Activated CD4-positive, alpha-beta T cell treated with anti-CD3 and anti-CD28 coated beads, Interleukin-2, amount 10 ng/mL, durations not matched to agents 7 days and 5 days (primary cell): ENCODE data around the gene RAD51C. TPM values are rescaled to one million over a fixed set of nuclear protein-coding genes. Genes with fewer than 3 reads are reported as not detected.
A peak's percentile ranks its signal among the peaks of the same experiment; 100 is the strongest.
"Not testable (repeated sequence)": the region's sequence is repeated elsewhere in the genome, so short reads cannot be mapped to it uniquely, and the experiment has no call there.

Experiments used
- CTCF ChIA-PET: fragments of 350-600 bp; sonication (Branson Sonifier 250); formaldehyde crosslinking; loops from one replicate; lab custom pipeline; 2021; ENCODE audit warnings: antibody characterized with exemption; lab: Charles Lee
- POLR2A ChIA-PET: fragments of 350-600 bp; sonication (Branson Sonifier 250); formaldehyde crosslinking; loops from one replicate; lab custom pipeline; 2021; ENCODE audit warnings: antibody characterized with exemption; lab: Charles Lee
- DNase-seq: peaks from one replicate; pipeline ENCODE4 v3.0.0-alpha.2; 2020
- H3K27ac Mint-ChIP-seq: one replicate; pipeline ENCODE4 v1.8.0; 2021; ENCODE audit warnings: mild to moderate bottlenecking, moderate library complexity, mixed read lengths
- H3K27me3 Mint-ChIP-seq: one replicate; pipeline ENCODE4 v1.8.0; 2021; ENCODE audit warnings: mixed read lengths
- H3K36me3 Mint-ChIP-seq: one replicate; pipeline ENCODE4 v1.8.0; 2021; ENCODE audit warnings: low read depth, mixed read lengths
- H3K4me1 Mint-ChIP-seq: one replicate; pipeline ENCODE4 v1.8.0; 2021; ENCODE audit warnings: mixed read lengths
- H3K4me3 Mint-ChIP-seq: one replicate; pipeline ENCODE4 v1.8.0; 2021; ENCODE audit warnings: mild to moderate bottlenecking, moderate library complexity, mixed read lengths
- H3K9me3 Mint-ChIP-seq: one replicate; pipeline ENCODE4 v1.8.0; 2021; ENCODE audit warnings: mixed read lengths
- total RNA-seq, 2 experiments: library from RNA; stranded (reverse); gene quantifications; one replicate each; pipeline ENCODE4 v1.2.3, GENCODE V29; 2021

Gene RAD51C
- total RNA-seq, 2 experiments from 2014 or later: 62.7 to 65.8 TPM

- CTCF ChIA-PET: interaction anchor here (0.6 kb wide), 1 partner anchor 9 kb away, joined by 3 read pairs; no protein-coding TSS in a partner anchor
- Mint-ChIP-seq H3K4me3 (no peak overlapping the region), H3K9me3 (no peaks in the 10 kb centered on the region), H3K27me3 (no peaks in the 10 kb centered on the region), H3K36me3 (peaks cover 15% of the 10 kb centered on the region), H3K27ac (no peak overlapping the region), H3K4me1 (peaks cover 18% of the 10 kb centered on the region)
- no peak for DNase-seq
- POLR2A ChIA-PET: no interaction called here
These were observed 3.9 kb upstream of the RAD51C start for GRCh38 chr17:58688521-58688920.

DNA sequence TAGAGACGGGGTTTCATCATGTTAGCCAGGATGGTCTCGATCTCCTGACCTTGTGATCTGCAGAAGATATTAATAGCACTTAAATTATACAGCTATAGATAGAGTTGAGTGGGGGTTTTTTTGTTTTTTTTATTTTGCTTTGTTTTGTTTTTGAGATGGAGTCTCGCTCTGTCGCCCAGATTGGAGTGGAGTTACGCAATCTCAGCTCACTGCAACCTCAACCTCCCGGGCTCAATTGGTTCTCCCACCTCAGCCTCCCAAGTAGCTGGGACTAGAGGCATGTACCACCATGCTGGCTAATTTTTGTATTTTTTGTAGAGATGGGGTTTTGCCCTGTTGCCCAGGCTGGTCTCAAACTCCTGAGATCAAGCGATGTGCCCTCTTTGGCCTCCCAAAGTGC lies 2.4 kb upstream of the RAD51C start:
- H3K27me3 Mint-ChIP-seq, H3K9me3 Mint-ChIP-seq, H3K4me3 Mint-ChIP-seq, DNase-seq, H3K27ac Mint-ChIP-seq: not testable (repeated sequence)
- CTCF ChIA-PET: interaction anchor here (1.1 kb wide), 1 partner anchor 25 kb away, joined by 3 read pairs; no protein-coding TSS in a partner anchor
- POLR2A ChIA-PET: interaction anchor here (1.0 kb wide), 1 partner anchor 30 kb away, joined by 3 read pairs; no protein-coding TSS in a partner anchor
- Mint-ChIP-seq H3K4me1 (peaks cover 31% of the 10 kb centered on the region), H3K36me3 (peaks cover 19% of the 10 kb centered on the region)

- Mint-ChIP-seq H3K4me3 (peak within 1 kb of the TSS; percentile 92), H3K4me1 (peaks cover 38% of the 10 kb centered on the region), H3K27ac (peak within 1 kb of the TSS; percentile 95), H3K27me3 (no peaks in the 10 kb centered on the region), H3K9me3 (no peaks in the 10 kb centered on the region), H3K36me3 (peaks cover 27% of the 10 kb centered on the region)
- ChIA-PET POLR2A (interaction anchor here (1.6 kb wide), 1 partner anchor 60 kb away, joined by 19 read pairs; no protein-coding TSS in a partner anchor), CTCF (interaction anchor here (0.8 to 1.3 kb wide), 3 partner anchors 10 to 173 kb away, joined by 3 read pairs; no protein-coding TSS in a partner anchor)
- DNase-seq: no peak
These were observed 632 bp upstream of the RAD51C start, which contains the start of gene TEX14 for GRCh38 chr17:58691701-58692238. Gene TEX14, minus strand, starts transcription at chr17:58692045. Its CDS starts 40,044 bp downstream, at chr17:58652001.

- Mint-ChIP-seq H3K27ac (peak overlapping the region; percentile 95), H3K9me3 (no peaks in the 10 kb centered on the region), H3K36me3 (peaks cover 27% of the 10 kb centered on the region), H3K27me3 (no peaks in the 10 kb centered on the region), H3K4me3 (peak overlapping the region; percentile 92), H3K4me1 (peaks cover 40% of the 10 kb centered on the region)
- CTCF ChIA-PET: no interaction called here
- POLR2A ChIA-PET: interaction anchor here (0.8 to 1.6 kb wide), 3 partner anchors 14 to 104 kb away, joined by 3 to 19 read pairs (median 4); no protein-coding TSS in a partner anchor
- no peak for DNase-seq
These were observed 806 bp downstream of the RAD51C start for GRCh38 chr17:58693208-58693607.

DNA sequence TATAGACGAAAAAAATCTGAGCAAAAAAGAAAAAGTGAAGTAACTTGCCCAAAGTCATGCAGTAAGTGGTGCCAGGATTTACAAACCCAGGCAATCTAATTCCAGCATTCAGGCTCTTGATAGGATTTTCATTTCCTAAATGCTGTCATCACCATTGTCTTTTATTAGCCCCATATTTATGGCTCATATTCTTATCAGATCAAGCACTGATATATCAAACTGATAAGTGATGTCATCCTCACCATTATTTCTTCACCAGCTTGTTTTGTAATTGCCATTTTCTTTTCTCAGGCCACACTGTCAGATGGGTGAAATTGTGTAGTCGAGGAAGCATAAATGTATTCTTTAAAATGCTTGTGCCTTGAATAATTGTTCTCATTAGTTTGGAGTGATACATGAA lies 1.3 kb downstream of the RAD51C start:
- H3K9me3 Mint-ChIP-seq: no peaks in the 10 kb centered on the region
- peaks cover 27% of the 10 kb centered on the region for H3K36me3 Mint-ChIP-seq
- no peaks in the 10 kb centered on the region for H3K27me3 Mint-ChIP-seq
- no peak for DNase-seq
- ChIA-PET CTCF (no interaction called here), POLR2A (interaction anchor here (0.6 kb wide), 1 partner anchor 27 kb away, joined by 3 read pairs; no protein-coding TSS in a partner anchor)
- peak overlapping the region; percentile 92 for H3K4me3 Mint-ChIP-seq
- peak overlapping the region; percentile 95 for H3K27ac Mint-ChIP-seq
- H3K4me1 Mint-ChIP-seq: peaks cover 40% of the 10 kb centered on the region

- Mint-ChIP-seq H3K4me3 (peak overlapping the region; percentile 92), H3K36me3 (peaks cover 28% of the 10 kb centered on the region), H3K27me3 (no peaks in the 10 kb centered on the region), H3K9me3 (no peaks in the 10 kb centered on the region), H3K4me1 (peaks cover 40% of the 10 kb centered on the region), H3K27ac (peak overlapping the region; percentile 41)
- DNase-seq: no peak
- ChIA-PET POLR2A (interaction anchor here (0.6 kb wide), 2 partner anchors 28 to 1432 kb away, joined by 3 read pairs; no protein-coding TSS in a partner anchor), CTCF (no interaction called here)
These were observed 1.9 kb downstream of the RAD51C start for GRCh38 chr17:58694302-58694701.

DNA sequence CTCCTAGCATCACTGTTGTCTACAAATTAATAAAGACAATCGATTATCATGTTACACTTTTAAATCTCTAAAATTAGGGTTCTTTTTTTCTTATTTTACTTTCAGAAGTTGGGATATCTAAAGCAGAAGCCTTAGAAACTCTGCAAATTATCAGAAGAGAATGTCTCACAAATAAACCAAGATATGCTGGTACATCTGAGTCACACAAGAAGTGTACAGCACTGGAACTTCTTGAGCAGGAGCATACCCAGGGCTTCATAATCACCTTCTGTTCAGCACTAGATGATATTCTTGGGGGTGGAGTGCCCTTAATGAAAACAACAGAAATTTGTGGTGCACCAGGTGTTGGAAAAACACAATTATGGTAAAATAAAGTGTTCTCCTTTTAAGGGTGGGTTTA lies 2.4 kb downstream of the RAD51C start:
- H3K4me3 Mint-ChIP-seq: peak overlapping the region; percentile 20
- CTCF ChIA-PET: no interaction called here
- no peaks in the 10 kb centered on the region for H3K27me3 Mint-ChIP-seq
- H3K36me3 Mint-ChIP-seq: peaks cover 34% of the 10 kb centered on the region
- H3K4me1 Mint-ChIP-seq: peaks cover 40% of the 10 kb centered on the region
- H3K9me3 Mint-ChIP-seq: no peaks in the 10 kb centered on the region
- POLR2A ChIA-PET: interaction anchor here (0.6 kb wide), 1 partner anchor 1433 kb away, joined by 3 read pairs; no protein-coding TSS in a partner anchor
- H3K27ac Mint-ChIP-seq: peak overlapping the region; percentile 41
- no peak for DNase-seq

GRCh38 chr17:58699771-58700170 lies 7.4 kb downstream of the RAD51C start:
- no peak for DNase-seq
- H3K36me3 Mint-ChIP-seq: peaks cover 24% of the 10 kb centered on the region
- no peaks in the 10 kb centered on the region for H3K9me3 Mint-ChIP-seq
- POLR2A ChIA-PET: no interaction called here
- no peak overlapping the region for H3K4me3 Mint-ChIP-seq
- H3K4me1 Mint-ChIP-seq: peaks cover 19% of the 10 kb centered on the region
- CTCF ChIA-PET: interaction anchor here (0.7 to 1.5 kb wide), 2 partner anchors 16 to 36 kb away, joined by 3 read pairs; no protein-coding TSS in a partner anchor
- no peak overlapping the region for H3K27ac Mint-ChIP-seq
- H3K27me3 Mint-ChIP-seq: no peaks in the 10 kb centered on the region

DNA sequence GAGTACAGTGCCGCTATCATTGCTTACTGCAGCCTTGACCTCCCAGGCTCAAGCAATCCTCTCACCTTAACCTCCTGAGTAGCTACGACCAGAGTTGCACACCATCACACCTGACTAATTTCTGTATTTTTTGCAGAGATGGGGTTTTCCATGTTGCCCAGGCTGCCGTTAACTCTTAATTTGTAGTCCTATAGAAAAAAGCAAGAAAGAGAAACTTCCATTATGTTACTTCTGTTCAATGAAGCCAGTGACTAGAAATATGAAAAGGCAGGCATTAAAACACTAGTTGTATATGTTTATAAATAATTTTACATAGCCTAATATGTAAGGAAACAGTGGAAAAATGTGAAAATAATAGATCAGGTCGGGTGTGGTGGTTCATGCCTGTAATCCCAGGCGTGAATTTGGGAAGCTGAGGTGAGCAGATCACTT lies 9.7 kb downstream of the RAD51C start:
- DNase-seq: no peak
- Mint-ChIP-seq H3K36me3 (peaks cover 30% of the 10 kb centered on the region), H3K4me1 (peaks cover 24% of the 10 kb centered on the region), H3K27ac (no peak overlapping the region), H3K4me3 (no peak overlapping the region), H3K27me3 (no peaks in the 10 kb centered on the region), H3K9me3 (no peaks in the 10 kb centered on the region)
- POLR2A ChIA-PET: no interaction called here
- CTCF ChIA-PET: no interaction called here

GRCh38 chr17:58702708-58703107 lies 10.3 kb downstream of the RAD51C start:
- Mint-ChIP-seq H3K4me1 (peaks cover 24% of the 10 kb centered on the region), H3K27me3 (no peaks in the 10 kb centered on the region), H3K9me3 (no peaks in the 10 kb centered on the region), H3K36me3 (peaks cover 30% of the 10 kb centered on the region), H3K4me3 (no peak overlapping the region), H3K27ac (no peak overlapping the region)
- ChIA-PET CTCF (interaction anchor here (0.7 to 0.8 kb wide), 2 partner anchors 14 to 184 kb away, joined by 4 to 6 read pairs; no protein-coding TSS in a partner anchor), POLR2A (no interaction called here)
- no peak for DNase-seq

DNA sequence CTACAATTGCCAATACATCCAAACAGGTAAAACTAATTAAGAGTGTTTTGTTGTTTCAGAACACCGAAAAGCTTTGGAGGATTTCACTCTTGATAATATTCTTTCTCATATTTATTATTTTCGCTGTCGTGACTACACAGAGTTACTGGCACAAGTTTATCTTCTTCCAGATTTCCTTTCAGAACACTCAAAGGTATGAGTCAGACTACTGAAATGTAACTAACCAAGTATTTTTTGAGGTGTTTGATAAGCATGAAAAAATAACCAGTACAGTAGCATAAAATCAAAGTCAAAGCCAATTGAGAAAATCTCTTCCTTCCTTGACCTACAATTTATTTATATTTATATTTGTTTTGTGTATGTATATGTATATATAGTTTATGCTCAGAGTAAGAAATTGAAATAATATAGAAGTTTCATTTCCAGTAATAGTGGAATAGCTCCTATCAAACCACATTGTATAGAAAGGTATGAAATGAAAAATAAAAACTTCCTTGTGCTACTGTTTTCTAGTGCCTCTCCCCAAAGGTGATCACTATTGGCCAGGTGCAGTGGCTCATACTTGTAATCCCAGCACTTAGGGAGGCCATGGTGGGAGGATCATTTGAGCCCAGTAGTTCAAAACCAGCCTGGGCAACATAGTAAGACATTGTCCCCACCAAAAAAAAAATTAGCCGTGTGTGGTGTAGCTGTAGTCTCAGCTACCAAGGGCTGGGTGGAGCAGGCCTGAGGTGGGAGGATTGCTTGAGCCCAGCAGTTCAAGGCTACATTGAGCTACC lies 10.9 kb downstream of the RAD51C start:
- CTCF ChIA-PET: interaction anchor here (0.6 to 0.8 kb wide), 5 partner anchors 8 to 184 kb away, joined by 3 to 6 read pairs (median 3); partner anchors contain the start of genes RAD51C and TEX14
- Mint-ChIP-seq H3K9me3 (no peaks in the 10 kb centered on the region), H3K4me3 (no peak overlapping the region), H3K27me3 (no peaks in the 10 kb centered on the region), H3K4me1 (peaks cover 24% of the 10 kb centered on the region), H3K27ac (no peak overlapping the region), H3K36me3 (peaks cover 33% of the 10 kb centered on the region)
- DNase-seq: no peak
- POLR2A ChIA-PET: interaction anchor here (0.6 kb wide), 1 partner anchor 23 kb away, joined by 4 read pairs; no protein-coding TSS in a partner anchor

DNA sequence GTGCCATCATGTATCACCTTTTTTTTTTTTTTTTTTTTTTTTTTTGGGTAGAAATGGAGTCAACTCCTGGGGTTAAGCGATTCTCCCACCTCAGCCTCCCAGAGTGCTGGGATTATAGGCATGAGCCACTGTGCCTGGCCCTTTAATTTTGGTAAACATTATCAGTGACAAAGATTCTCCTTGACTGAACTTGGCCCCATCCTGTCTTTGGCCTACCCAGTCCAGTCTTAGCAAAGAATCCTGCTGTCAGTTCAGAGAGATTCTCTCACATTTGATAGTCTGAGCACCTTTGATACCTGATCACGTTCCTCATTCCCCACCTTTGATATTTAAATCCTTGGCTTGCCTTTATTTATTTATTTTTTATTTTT lies 11.5 kb downstream of the RAD51C start:
- Mint-ChIP-seq H3K4me1 (peaks cover 24% of the 10 kb centered on the region), H3K36me3 (peaks cover 33% of the 10 kb centered on the region), H3K27me3 (no peaks in the 10 kb centered on the region), H3K27ac (no peak overlapping the region), H3K9me3 (no peaks in the 10 kb centered on the region), H3K4me3 (no peak overlapping the region)
- ChIA-PET POLR2A (interaction anchor here (0.6 kb wide), 1 partner anchor 23 kb away, joined by 4 read pairs; no protein-coding TSS in a partner anchor), CTCF (interaction anchor here (0.6 to 0.8 kb wide), 3 partner anchors 8 to 89 kb away, joined by 3 read pairs; partner anchors contain the start of genes RAD51C and TEX14)
- DNase-seq: no peak
